ENCODE measurements around the gene S100A16. TPM values are rescaled to one million over a fixed set of nuclear protein-coding genes. Genes with fewer than 3 reads are reported as not detected.
"Not testable (repeated sequence)": the region's sequence is repeated elsewhere in the genome, so short reads cannot be mapped to it uniquely, and the experiment has no call there.

Gene S100A16
- total and polyA plus RNA-seq, 3 donors from 2014 or later: 126 to 171 (median 158) TPM

DNA sequence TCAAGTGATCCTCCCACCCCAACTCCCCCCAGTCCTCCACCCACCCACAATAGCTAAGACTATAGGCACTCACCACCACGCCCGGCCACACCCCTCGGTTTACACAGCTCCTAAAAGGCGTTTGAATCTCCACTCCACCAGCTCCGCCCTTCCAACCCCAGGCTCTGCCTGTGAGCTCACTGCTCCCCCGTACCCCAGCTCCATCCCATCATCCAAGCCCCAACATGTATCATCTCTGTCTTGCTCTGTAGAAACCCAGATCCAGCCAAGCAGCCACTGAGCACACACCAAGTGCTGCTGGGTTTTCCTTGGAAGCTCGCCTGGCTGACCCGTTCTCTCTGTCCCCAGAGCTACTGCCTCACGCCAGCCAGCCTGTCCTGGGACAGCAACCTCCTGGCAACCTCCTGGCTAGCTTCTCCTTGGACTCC lies 35.3 kb downstream of the S100A16 start:
- intact Hi-C loops (cut with DNase I; ENCODE audit: low total_unique reads): no loop called here
- no peak for DNase-seq

DNA sequence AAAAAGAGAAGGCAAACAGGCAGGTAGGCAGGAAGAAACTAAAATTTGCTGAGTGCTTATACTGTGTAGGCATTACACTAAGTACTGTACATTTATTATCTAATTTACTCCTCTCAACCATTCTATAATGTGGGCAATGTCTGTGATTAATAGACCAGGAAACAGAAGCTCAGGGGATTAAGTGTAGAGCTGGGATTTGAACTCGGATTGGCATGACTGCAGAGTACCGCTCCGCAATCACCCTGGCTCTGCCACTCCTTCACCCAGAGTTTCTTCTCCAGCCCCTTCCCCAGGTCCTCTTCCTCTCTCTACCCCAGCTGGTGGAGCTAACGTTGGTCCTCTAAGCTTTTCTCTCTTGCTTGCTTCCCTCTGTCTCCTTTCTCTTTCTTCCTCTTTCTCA lies 35.8 kb downstream of the S100A16 start:
- TF ChIP-seq, protein P1, sequence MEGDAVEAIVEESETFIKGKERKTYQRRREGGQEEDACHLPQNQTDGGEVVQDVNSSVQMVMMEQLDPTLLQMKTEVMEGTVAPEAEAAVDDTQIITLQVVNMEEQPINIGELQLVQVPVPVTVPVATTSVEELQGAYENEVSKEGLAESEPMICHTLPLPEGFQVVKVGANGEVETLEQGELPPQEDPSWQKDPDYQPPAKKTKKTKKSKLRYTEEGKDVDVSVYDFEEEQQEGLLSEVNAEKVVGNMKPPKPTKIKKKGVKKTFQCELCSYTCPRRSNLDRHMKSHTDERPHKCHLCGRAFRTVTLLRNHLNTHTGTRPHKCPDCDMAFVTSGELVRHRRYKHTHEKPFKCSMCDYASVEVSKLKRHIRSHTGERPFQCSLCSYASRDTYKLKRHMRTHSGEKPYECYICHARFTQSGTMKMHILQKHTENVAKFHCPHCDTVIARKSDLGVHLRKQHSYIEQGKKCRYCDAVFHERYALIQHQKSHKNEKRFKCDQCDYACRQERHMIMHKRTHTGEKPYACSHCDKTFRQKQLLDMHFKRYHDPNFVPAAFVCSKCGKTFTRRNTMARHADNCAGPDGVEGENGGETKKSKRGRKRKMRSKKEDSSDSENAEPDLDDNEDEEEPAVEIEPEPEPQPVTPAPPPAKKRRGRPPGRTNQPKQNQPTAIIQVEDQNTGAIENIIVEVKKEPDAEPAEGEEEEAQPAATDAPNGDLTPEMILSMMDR (IDR thresholded peaks at IDR 0.05): no peak
- TF ChIP-seq POLR2A (IDR thresholded peaks at IDR 0.05): no peak
- Histone ChIP-seq H3K4me3 (no peak overlapping the region), H3K36me3 (ENCODE audit: low read depth, missing control alignments) (no peaks in the 10 kb centered on the region), H3K4me1 (no peaks in the 10 kb centered on the region), H3K27me3 (no peaks in the 10 kb centered on the region), H3K27ac (no peak overlapping the region), H3K9me3 (no peaks in the 10 kb centered on the region)
- WGBS, 2 donors: 76 to 88% methylated on average over 4 of the region's 4 CpGs
- DNase-seq: no peak
- intact Hi-C loops (cut with DNase I; ENCODE audit: low total_unique reads): no loop called here

More for the DNA sequence above, 35.3 kb downstream of the S100A16 start:
- no peak overlapping the region for H3K27ac ChIP-seq
- no peak overlapping the region for H3K4me3 ChIP-seq
- TF ChIP-seq, protein P1 (IDR thresholded peaks at IDR 0.05): no peak
- TF ChIP-seq POLR2A (IDR thresholded peaks at IDR 0.05): no peak
- no peaks in the 10 kb centered on the region for H3K4me1 ChIP-seq
- no peaks in the 10 kb centered on the region for H3K36me3 ChIP-seq (ENCODE audit: low read depth, missing control alignments)
- H3K9me3 ChIP-seq: no peaks in the 10 kb centered on the region
- H3K27me3 ChIP-seq: no peaks in the 10 kb centered on the region
- WGBS, 2 donors: 72 to 75% methylated on average over 9 of the region's 9 CpGs

DNA sequence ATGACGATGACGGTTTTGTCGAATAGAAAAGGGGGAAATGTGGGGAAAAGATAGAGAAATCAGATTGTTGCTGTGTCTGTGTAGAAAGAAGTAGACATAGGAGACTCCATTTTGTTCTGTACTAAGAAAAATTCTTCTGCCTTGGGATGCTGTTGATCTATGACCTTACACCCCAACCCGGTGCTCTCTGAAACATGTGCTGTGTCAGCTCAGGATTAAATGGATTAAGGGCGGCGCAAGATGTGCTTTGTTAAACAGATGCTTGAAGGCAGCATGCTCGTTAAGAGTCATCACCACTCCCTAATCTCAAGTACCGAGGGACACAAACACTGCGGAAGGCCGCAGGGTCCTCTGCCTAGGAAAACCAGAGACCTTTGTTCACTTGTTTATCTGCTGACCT lies 37.4 kb downstream of the S100A16 start:
- 77 to 87% methylated on average over 10 of the region's 10 CpGs for WGBS, 2 donors

DNA sequence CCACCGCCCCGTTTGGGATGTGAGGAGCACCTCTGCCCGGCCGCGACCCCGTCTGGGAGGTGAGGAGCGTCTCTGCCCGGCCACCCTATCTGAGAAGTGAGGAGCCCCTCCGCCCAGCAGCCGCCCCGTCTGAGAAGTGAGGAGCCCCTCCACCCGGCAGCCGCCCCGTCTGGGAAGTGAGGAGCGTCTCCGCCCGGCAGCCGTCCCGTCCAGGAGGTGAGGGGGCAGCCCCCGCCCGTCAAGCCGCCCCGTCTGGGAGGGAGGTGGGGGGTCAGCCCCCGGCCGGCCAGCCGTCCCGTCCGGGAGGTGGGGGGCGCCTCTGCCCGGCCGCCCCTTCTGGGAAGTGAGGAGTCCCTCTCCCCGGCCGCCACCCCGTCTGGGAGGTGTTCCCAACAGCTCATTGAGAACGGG lies 37.9 kb downstream of the S100A16 start:
- WGBS, 2 donors: 55 to 79% methylated on average over 10 to 35 of the region's 35 CpGs
- H3K36me3 ChIP-seq (ENCODE audit: low read depth, missing control alignments); H3K27me3 ChIP-seq; H3K9me3 ChIP-seq; H3K4me3 ChIP-seq; H3K27ac ChIP-seq; intact Hi-C loops (cut with DNase I; ENCODE audit: low total_unique reads); DNase-seq; H3K4me1 ChIP-seq: not testable (repeated sequence)

More for the DNA sequence above, 37.4 kb downstream of the S100A16 start:
- intact Hi-C loops (cut with DNase I; ENCODE audit: low total_unique reads); DNase-seq; H3K4me1 ChIP-seq; H3K27ac ChIP-seq; H3K27me3 ChIP-seq; H3K36me3 ChIP-seq (ENCODE audit: low read depth, missing control alignments); H3K4me3 ChIP-seq; H3K9me3 ChIP-seq: not testable (repeated sequence)

DNA sequence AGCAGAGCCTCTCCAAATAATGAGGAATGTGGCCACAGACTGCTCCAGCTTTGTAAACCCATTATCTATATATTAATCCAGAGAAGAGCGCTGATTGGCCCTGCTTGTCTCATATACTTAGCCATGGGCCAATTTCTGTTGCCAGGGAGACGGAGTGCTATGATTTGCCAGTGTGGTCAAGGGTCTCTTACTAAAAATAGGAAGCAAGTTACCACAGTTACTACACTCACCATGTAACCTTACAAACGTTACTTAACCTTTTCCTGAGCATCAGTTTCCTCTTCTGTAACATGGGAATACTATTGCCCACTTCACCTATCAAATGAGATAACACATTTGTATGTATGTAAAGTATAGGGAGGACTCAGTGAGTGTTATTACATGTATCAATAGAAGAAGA lies 39.6 kb downstream of the S100A16 start:
- DNase-seq: no peak
- Histone ChIP-seq H3K36me3 (ENCODE audit: low read depth, missing control alignments) (no peaks in the 10 kb centered on the region), H3K4me3 (no peak overlapping the region), H3K4me1 (no peaks in the 10 kb centered on the region), H3K27me3 (no peaks in the 10 kb centered on the region), H3K9me3 (no peaks in the 10 kb centered on the region), H3K27ac (peak overlapping the region in 1 of 2 donors; percentile 50)
- 90 to 92% methylated on average over 3 of the region's 3 CpGs for WGBS, 2 donors
- intact Hi-C loops (cut with DNase I; ENCODE audit: low total_unique reads): loop anchor here (5.0 kb wide), 1 partner anchor 61 kb away; no protein-coding TSS in a partner anchor
- TF ChIP-seq POLR2A (IDR thresholded peaks at IDR 0.05): no peak
- TF ChIP-seq, protein P1 (IDR thresholded peaks at IDR 0.05): no peak

DNA sequence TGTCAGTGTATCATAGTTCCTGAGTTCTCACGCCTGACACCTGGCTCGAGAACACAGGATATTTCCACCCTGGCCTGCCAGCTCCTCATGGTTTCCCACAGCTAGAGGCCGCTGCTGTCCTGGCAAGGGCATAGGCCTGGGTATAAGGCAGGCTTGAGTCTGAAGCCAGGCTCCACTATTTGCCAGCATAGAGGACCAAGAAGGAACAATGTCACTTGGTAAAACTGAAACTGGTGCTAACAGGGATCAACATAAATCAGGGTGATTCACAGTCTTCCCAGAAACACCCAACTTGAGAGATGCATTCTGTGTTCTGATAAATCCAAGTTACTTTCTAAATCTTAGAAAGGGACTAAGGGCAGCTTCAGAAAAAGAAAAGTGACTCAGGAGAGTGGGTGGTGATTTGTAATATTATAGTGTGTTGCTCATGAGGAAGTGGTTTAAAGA lies 40.3 kb downstream of the S100A16 start:
- peak; percentile 91 for DNase-seq
- H3K9me3 ChIP-seq: no peaks in the 10 kb centered on the region
- intact Hi-C loops (cut with DNase I; ENCODE audit: low total_unique reads): loop anchor here (5.0 kb wide), 1 partner anchor 60 kb away; no protein-coding TSS in a partner anchor
- no peaks in the 10 kb centered on the region for H3K36me3 ChIP-seq (ENCODE audit: low read depth, missing control alignments)
- peak overlapping the region in 1 of 2 donors; percentile 50 for H3K27ac ChIP-seq
- H3K4me1 ChIP-seq: peaks cover 6% of the 10 kb centered on the region
- no peaks in the 10 kb centered on the region for H3K27me3 ChIP-seq
- no peak overlapping the region for H3K4me3 ChIP-seq
- no peak for TF ChIP-seq POLR2A (IDR thresholded peaks at IDR 0.05)
- TF ChIP-seq, protein P1 (IDR thresholded peaks at IDR 0.05): peak; percentile 51 to 67 (median 65)
- WGBS, 2 donors: 44 to 60% methylated on average over 1 to 3 of the region's 3 CpGs
